Measurements from ENCODE around the gene AMPD1. TPM values are rescaled to one million over a fixed set of nuclear protein-coding genes. Genes with fewer than 3 reads are reported as not detected.

AMPD1 gene
- total RNA-seq, 1 donor from 2014 or later, result not detected

DNA sequence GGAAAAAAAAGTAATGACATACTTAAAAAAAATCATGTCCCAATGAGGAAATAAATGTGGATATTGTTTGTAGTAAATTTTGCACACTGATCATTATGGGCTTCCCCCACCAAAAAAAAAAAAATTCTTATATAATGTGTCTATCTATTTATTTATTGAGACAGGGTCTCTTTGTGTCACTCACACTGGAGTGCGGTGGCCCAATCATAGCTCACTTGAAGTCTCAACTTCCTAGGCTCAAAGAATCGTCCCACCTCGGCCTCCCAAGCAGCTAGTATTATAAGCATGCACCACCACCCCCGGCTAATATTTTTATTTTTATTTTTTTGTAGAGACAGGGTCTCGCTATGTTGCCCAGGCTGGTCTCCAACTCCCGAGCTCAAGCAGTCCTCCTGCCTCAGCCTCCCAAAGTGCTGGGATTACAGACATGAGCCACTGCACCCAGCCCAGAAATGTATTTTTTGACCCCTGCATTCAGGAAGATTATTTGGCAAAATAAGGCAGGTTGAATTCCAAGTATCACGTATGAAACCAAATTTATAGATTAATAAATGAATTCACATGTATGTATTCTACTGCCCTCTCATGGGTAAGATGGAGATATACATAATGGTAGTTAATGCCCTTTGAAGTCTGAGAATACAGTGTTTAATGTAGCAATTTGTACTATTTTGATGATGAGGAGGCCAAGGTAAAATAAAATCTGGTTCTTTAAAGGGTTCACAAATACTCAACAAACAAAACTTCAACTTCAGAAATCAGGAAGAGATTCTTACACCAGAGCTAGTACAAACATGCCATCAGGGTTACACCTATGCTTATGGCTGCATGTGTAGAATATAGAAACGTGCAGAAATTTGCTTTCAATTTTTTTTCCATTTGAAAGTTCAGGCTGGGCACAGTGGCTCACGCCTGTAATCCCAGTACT lies 24.1 kb downstream of the AMPD1 start:
- TF ChIP-seq, protein P1, sequence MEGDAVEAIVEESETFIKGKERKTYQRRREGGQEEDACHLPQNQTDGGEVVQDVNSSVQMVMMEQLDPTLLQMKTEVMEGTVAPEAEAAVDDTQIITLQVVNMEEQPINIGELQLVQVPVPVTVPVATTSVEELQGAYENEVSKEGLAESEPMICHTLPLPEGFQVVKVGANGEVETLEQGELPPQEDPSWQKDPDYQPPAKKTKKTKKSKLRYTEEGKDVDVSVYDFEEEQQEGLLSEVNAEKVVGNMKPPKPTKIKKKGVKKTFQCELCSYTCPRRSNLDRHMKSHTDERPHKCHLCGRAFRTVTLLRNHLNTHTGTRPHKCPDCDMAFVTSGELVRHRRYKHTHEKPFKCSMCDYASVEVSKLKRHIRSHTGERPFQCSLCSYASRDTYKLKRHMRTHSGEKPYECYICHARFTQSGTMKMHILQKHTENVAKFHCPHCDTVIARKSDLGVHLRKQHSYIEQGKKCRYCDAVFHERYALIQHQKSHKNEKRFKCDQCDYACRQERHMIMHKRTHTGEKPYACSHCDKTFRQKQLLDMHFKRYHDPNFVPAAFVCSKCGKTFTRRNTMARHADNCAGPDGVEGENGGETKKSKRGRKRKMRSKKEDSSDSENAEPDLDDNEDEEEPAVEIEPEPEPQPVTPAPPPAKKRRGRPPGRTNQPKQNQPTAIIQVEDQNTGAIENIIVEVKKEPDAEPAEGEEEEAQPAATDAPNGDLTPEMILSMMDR (conservative IDR thresholded peaks at IDR 0.05), result peak; percentile 62
- no peak for DNase-seq (ENCODE audit: low read depth, low spot score)
- H3K4me1 Mint-ChIP-seq, result peaks cover 4% of the 10 kb centered on the region
- no peaks in the 10 kb centered on the region for H3K9me3 Mint-ChIP-seq
- H3K36me3 Mint-ChIP-seq (ENCODE audit: low read depth), result no peaks in the 10 kb centered on the region
- H3K4me3 Mint-ChIP-seq, result peak overlapping the region; percentile 45
- no peak overlapping the region for H3K27ac Mint-ChIP-seq (ENCODE audit: unreplicated experiment)
- peaks cover 77% of the 10 kb centered on the region for H3K27me3 Mint-ChIP-seq (ENCODE audit: low read depth)

DNA sequence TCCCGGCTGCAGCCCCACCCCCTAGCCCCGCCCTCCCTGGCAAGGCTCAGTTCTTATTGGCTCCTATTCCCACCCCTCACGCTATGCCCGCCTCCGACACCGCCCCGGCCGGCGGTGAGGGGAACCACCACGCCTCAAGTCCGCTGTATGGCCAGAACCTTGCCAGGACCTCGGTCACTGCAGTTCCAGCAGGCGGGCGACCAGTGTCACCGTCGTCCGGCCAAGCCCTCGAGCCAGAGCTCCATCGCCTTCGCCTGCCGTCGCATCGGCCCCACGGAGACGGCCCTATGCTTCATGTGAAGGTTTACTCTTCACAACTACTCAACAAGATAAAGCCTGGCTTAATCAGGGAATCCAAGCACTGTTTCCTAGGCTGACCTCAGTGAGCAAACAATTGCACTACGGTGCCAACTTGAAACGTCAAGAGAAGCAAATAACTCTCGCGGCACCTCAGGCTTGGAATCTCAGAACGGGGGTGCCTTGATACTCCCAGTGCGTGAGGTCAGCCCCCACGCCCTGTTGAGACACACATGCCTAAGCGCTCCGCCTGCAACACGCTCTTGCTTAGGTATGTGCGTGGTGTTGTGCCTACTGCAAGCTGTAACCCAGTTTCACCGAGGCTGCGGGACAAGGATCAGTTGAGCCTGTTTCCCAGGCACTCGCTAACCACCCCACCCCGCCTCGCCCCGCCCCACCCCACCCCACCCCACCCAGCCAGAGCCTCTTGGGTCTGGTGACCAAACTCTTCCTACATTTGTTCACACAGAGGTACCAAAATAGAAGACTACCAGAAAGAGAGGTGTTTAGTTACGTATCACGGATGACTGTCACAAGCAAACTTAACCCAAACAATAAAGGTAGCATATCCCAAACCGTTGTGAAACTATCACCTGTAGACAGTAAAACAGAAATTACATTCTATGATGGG lies 25.0 kb downstream of the AMPD1 start:
- H3K4me1 Mint-ChIP-seq, result peaks cover 4% of the 10 kb centered on the region
- TF ChIP-seq, protein P1 (conservative IDR thresholded peaks at IDR 0.05), result peak; percentile 18
- peak overlapping the region; percentile 95 for H3K4me3 Mint-ChIP-seq
- DNase-seq (ENCODE audit: low read depth, low spot score), result peak; percentile 74
- peaks cover 76% of the 10 kb centered on the region for H3K27me3 Mint-ChIP-seq (ENCODE audit: low read depth)
- no peaks in the 10 kb centered on the region for H3K36me3 Mint-ChIP-seq (ENCODE audit: low read depth)
- no peak overlapping the region for H3K27ac Mint-ChIP-seq (ENCODE audit: unreplicated experiment)
- no peaks in the 10 kb centered on the region for H3K9me3 Mint-ChIP-seq

DNA sequence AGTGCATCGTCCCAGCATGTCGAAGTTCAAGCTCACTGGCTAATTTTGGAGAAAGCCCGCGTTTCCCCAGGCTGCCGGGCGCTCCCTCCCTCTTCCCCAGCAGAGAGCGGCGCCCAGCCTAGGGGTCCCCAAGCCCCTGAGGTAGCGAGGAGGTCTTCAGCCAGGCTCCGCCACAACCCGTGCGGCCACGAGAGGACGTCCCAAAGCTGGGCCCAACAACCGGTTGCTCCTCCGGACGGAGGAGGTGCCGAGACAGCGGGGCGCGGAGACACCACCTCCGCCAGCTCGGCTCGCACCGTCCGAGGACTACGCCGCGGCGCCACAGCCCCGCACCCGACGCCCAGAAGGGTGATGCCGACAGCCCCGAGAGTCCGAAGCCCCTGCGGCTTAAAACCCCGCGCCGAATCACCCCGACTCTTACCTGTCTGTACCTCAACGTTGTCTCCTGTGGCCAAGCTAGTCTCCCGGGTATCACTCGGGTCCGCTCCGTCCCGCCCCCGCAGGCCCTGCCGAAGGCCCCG lies 25.7 kb downstream of the AMPD1 start, which contains the start of gene DENND2C:
DENND2C (minus strand) TSS at position 488 of the 521 bp plus-strand sequence. CDS start 44,065 bp downstream, outside the sequence.
- TF ChIP-seq, protein P1 (conservative IDR thresholded peaks at IDR 0.05), result peak; percentile 14
- Mint-ChIP-seq H3K4me1 (peaks cover 4% of the 10 kb centered on the region), H3K9me3 (no peaks in the 10 kb centered on the region), H3K27ac (ENCODE audit: unreplicated experiment) (no peak within 1 kb of the TSS), H3K36me3 (ENCODE audit: low read depth) (no peaks in the 10 kb centered on the region), H3K4me3 (peak within 1 kb of the TSS; percentile 95), H3K27me3 (ENCODE audit: low read depth) (peaks cover 70% of the 10 kb centered on the region)
- no peak for DNase-seq (ENCODE audit: low read depth, low spot score)

DNA sequence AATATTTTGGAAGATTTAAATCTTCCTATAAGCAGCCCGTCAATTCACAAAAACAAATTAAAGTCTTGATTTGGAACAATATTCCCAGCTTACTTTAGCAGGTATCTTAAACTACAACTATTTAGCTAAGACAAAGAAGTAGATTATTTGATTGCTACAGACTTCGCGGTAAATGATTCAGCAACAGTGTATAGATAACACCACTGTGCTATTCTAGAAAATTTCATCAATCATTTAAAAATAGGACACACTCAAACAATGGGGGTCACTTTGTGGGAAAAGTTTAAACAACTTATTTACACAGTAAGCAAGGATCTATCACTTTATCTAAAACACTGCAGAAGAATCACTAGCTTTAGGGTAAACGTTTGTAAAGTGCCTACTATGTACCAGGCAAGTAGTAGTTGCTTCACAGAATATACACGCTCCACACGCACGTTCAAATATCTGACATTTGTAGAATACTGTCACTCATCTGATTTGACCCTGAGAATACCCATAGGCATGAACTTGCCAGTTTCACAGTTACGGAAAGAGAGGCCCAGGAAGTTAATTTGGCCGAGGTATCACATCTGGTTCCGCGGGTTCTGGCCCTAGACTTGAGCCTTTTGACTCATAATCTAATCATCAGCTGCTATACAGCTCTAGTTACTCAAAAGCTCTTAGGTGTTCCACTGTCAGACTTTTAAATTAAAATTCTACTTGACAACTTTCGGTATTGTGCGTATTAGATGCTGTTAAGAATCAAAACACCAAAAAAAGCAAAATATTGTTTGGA lies 26.4 kb downstream of the AMPD1 start:
- no peak for DNase-seq (ENCODE audit: low read depth, low spot score)
- no peaks in the 10 kb centered on the region for H3K9me3 Mint-ChIP-seq
- no peak overlapping the region for H3K27ac Mint-ChIP-seq (ENCODE audit: unreplicated experiment)

More for the DNA sequence above, 26.4 kb downstream of the AMPD1 start:
- Mint-ChIP-seq H3K36me3 (ENCODE audit: low read depth) (no peaks in the 10 kb centered on the region), H3K4me1 (peaks cover 4% of the 10 kb centered on the region), H3K4me3 (peak overlapping the region; percentile 95), H3K27me3 (ENCODE audit: low read depth) (peaks cover 65% of the 10 kb centered on the region)
- TF ChIP-seq, protein P1 (conservative IDR thresholded peaks at IDR 0.05), result no peak

Data from neural crest cell (in vitro differentiated cells).